Panc1 (cell line): ENCODE measurements around the gene WAC. TPM values are rescaled to one million over a fixed set of nuclear protein-coding genes. Genes with fewer than 3 reads are reported as not detected.

ENCODE experiments used
- ATAC-seq: fragments of 200-7000 bp; cut with Tn5 transposase; 2 replicates; pipeline ENCODE4 v1.9.1; 2020; ENCODE audit warnings: mild to moderate bottlenecking, moderate library complexity
- BruUV-seq: library from RNA; stranded (reverse); fragments of 400-500 nt; replicated peaks from 2 replicates; lab custom pipeline; 2021; lab: Mats Ljungman, UMichigan
- CTCF ChIA-PET: fragments of 300-600 bp; sonication (Branson Sonifier 250); formaldehyde crosslinking; loops from one replicate; lab custom pipeline; 2022; ENCODE audit warnings: antibody characterized with exemption; lab: Charles Lee
- POLR2A ChIA-PET: fragments of 300-600 bp; sonication (Branson Sonifier 250); formaldehyde crosslinking; loops from one replicate; lab custom pipeline; 2022; ENCODE audit warnings: antibody characterized with exemption; lab: Charles Lee
- DNase-seq: peaks from one replicate; pipeline ENCODE4 v3.0.0-alpha.2; 2010; ENCODE audit warnings: low read depth, low spot score
- H3K27ac ChIP-seq: 2 replicates; pipeline ENCODE4 v1.5.1; 2011; ENCODE audit warnings: mild to moderate bottlenecking, low read length, inconsistent platforms
- H3K27me3 ChIP-seq: fragments of 200-500 bp; sonication (Bioruptor generic); 2 replicates; pipeline ENCODE4 v1.6.0; 2014; ENCODE audit warnings: low read length, inconsistent platforms; ENCODE audit not compliant: control insufficient read depth, insufficient read depth
- H3K36me3 ChIP-seq: fragments of 200-500 bp; sonication (Bioruptor generic); 2 replicates; pipeline ENCODE4 v1.5.1; 2014; ENCODE audit warnings: inconsistent platforms, mild to moderate bottlenecking, low read length, moderate library complexity; ENCODE audit not compliant: control insufficient read depth, insufficient read depth
- H3K4me1 ChIP-seq: 2 replicates; pipeline ENCODE4 v1.5.1; 2011; ENCODE audit warnings: inconsistent platforms, mild to moderate bottlenecking, low read length, moderate library complexity; ENCODE audit not compliant: control insufficient read depth, insufficient read depth
- H3K4me3 ChIP-seq, 2 experiments: 2 replicates each; pipeline ENCODE4 v1.5.1; 2011 to 2012; ENCODE audit warnings: low read depth in 2 of 2, low read length in 2 of 2, mild to moderate bottlenecking in 2 of 2, inconsistent platforms in 1 of 2, moderate library complexity in 1 of 2
- H3K9me3 ChIP-seq: fragments of 200-500 bp; sonication (Bioruptor generic); 2 replicates; pipeline ENCODE4 v1.5.1; 2014; ENCODE audit warnings: low read depth, mild to moderate bottlenecking, inconsistent platforms, low read length, moderate library complexity; ENCODE audit not compliant: control insufficient read depth, insufficient read depth
- CTCF ChIP-seq: fragments of 450-650 bp; IDR thresholded peaks from 2 replicates; pipeline ENCODE4 v1.5.1; 2017; ENCODE audit warnings: mild to moderate bottlenecking
- POLR2AphosphoS5 ChIP-seq: IDR thresholded peaks from 2 replicates; pipeline ENCODE4 v1.6.1; 2012; ENCODE audit warnings: mild to moderate bottlenecking, low read depth, low read length, moderate library complexity
- REST ChIP-seq, 2 experiments: IDR thresholded peaks; 2 replicates each; pipeline ENCODE4 v1.6.1; 2011 to 2012; ENCODE audit warnings: low read depth in 2 of 2, control low read depth in 1 of 2, low read length in 1 of 2, mild to moderate bottlenecking in 1 of 2, moderate library complexity in 1 of 2; ENCODE audit not compliant: insufficient read depth in 1 of 2
- SIN3A ChIP-seq: IDR thresholded peaks from 2 replicates; pipeline ENCODE4 v1.6.1; 2012; ENCODE audit warnings: low read depth, mild to moderate bottlenecking, low read length, moderate library complexity, borderline replicate concordance; ENCODE audit not compliant: insufficient read depth
- TCF7L2 ChIP-seq: IDR thresholded peaks from 2 replicates; pipeline ENCODE4 v1.6.1; 2011; ENCODE audit warnings: mild to moderate bottlenecking, low read depth, low read length, inconsistent platforms
- in situ Hi-C: cut with HindIII; loops from 2 replicates; pipeline ENCODE4 v1.10.0; 2016; ENCODE audit warnings: low sequenced_read_pairs, low pct_unique_long_range_greater_than_20kb
- intact Hi-C: fragments of 100-400 bp; cut with micrococcal nuclease; formaldehyde crosslinking; loops from one replicate; pipeline ENCODE4 v1.10.0; 2022; ENCODE audit not compliant: unreplicated experiment
- total RNA-seq: library from RNA; stranded (reverse); gene quantifications from one replicate; pipeline ENCODE4 v1.2.1, GENCODE V29; 2021; ENCODE audit not compliant: unreplicated experiment

Gene WAC
- total RNA-seq, 1 experiment from 2014 or later: 70.7 TPM

GRCh38 chr10:28492116-28492920 lies 40.6 kb upstream of the WAC start:
- H3K4me3 ChIP-seq: no peak overlapping the region
- BruUV-seq: no TSS peak
- no peak overlapping the region for H3K27ac ChIP-seq
- no peaks in the 10 kb centered on the region for H3K27me3 ChIP-seq
- intact Hi-C loops: no loop called here
- in situ Hi-C loops: no loop called here
- DNase-seq (no peak), ATAC-seq (no peak)
- ChIA-PET POLR2A (no interaction called here), CTCF (no interaction called here)
- no peaks in the 10 kb centered on the region for H3K36me3 ChIP-seq
- no peaks in the 10 kb centered on the region for H3K4me1 ChIP-seq
- no peaks in the 10 kb centered on the region for H3K9me3 ChIP-seq
- no peak for TF ChIP-seq SIN3A
- no peak for TF ChIP-seq CTCF
- no peak for TF ChIP-seq TCF7L2
- no peak for TF ChIP-seq POLR2AphosphoS5
- no peak for TF ChIP-seq REST (IDR thresholded peaks at IDR 0.05; ENCODE audit: insufficient read depth in 1 of 2, low read depth in 2 of 2, low read length in 1 of 2)

- no peaks in the 10 kb centered on the region for H3K4me1 ChIP-seq
- intact Hi-C loops: no loop called here
- POLR2A ChIA-PET: no interaction called here
These were observed 38.5 kb upstream of the WAC start for GRCh38 chr10:28494420-28494819.

More at GRCh38 chr10:28494420-28494819, 38.5 kb upstream of the WAC start:
- in situ Hi-C loops: no loop called here
- ATAC-seq (no peak), DNase-seq (no peak)
- BruUV-seq: no TSS peak
- Histone ChIP-seq H3K27ac (no peak overlapping the region), H3K36me3 (no peaks in the 10 kb centered on the region), H3K4me3 (no peak overlapping the region), H3K27me3 (no peaks in the 10 kb centered on the region), H3K9me3 (no peaks in the 10 kb centered on the region)
- no peak for TF ChIP-seq REST (IDR thresholded peaks at IDR 0.05; ENCODE audit: insufficient read depth in 1 of 2, low read depth in 2 of 2, low read length in 1 of 2)
- TF ChIP-seq TCF7L2: no peak
- no peak for TF ChIP-seq POLR2AphosphoS5
- no peak for TF ChIP-seq CTCF
- TF ChIP-seq SIN3A: no peak
- CTCF ChIA-PET: no interaction called here
